ENCODE data around the gene AAK1. TPM values are rescaled to one million over a fixed set of nuclear protein-coding genes. Genes with fewer than 3 reads are reported as not detected.

The AAK1 gene
- total RNA-seq, 3 donors from 2014 or later (not counting 1 experiment from before 2014, with no cell fraction given): 174 to 249 (median 204) TPM

DNA sequence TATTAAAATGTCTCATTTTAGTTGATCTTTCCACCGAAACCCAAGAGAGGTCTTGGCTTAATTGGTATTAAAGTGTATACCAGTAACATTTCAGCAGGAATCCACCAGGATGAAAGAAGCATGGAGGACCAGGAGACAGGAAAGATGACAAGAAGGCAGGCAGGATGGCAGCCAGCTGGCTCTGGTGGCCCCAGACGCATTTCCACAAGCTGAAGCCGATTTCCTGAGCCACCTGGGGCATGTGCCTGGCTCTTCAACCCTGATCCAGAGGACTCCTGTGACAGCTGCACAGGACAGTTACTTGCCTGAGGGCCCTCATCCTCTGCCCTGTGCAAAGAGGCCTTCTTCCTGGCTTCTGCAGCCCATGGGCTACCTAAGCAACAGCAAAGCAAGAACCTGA is 149.4 kb downstream of the AAK1 start:
- no peaks in the 10 kb centered on the region for H3K27me3 Mint-ChIP-seq (ENCODE audit: low read depth in 2 of 2)

GRCh38 chr2:69493268-69493667 is 150.3 kb downstream of the AAK1 start:
- H3K36me3 Mint-ChIP-seq: peaks cover 20% of the 10 kb centered on the region

More for the DNA sequence above, 149.4 kb downstream of the AAK1 start:
- Histone ChIP-seq H3K27ac (ENCODE audit: low read length) (no peak overlapping the region), H3K9me3 (ENCODE audit: control insufficient read depth, insufficient read depth, low read length) (no peaks in the 10 kb centered on the region), H3K4me1 (ENCODE audit: control insufficient read depth, insufficient read depth, low read length) (peaks cover 12% of the 10 kb centered on the region), H3K36me3 (ENCODE audit: control insufficient read depth, insufficient read depth, low read length) (peaks cover 47% of the 10 kb centered on the region), H3K4me3 (ENCODE audit: low read length) (no peak overlapping the region), H3K27me3 (ENCODE audit: control insufficient read depth, insufficient read depth, low read length) (no peaks in the 10 kb centered on the region)
- DNase-seq: no peak
- ATAC-seq: no peak
- H3K4me1 Mint-ChIP-seq: peaks cover 33 to 40% of the 10 kb centered on the region in 2 donors
- peak overlapping the region; percentile 68 to 75 for H3K27ac Mint-ChIP-seq
- TF ChIP-seq, protein P1, sequence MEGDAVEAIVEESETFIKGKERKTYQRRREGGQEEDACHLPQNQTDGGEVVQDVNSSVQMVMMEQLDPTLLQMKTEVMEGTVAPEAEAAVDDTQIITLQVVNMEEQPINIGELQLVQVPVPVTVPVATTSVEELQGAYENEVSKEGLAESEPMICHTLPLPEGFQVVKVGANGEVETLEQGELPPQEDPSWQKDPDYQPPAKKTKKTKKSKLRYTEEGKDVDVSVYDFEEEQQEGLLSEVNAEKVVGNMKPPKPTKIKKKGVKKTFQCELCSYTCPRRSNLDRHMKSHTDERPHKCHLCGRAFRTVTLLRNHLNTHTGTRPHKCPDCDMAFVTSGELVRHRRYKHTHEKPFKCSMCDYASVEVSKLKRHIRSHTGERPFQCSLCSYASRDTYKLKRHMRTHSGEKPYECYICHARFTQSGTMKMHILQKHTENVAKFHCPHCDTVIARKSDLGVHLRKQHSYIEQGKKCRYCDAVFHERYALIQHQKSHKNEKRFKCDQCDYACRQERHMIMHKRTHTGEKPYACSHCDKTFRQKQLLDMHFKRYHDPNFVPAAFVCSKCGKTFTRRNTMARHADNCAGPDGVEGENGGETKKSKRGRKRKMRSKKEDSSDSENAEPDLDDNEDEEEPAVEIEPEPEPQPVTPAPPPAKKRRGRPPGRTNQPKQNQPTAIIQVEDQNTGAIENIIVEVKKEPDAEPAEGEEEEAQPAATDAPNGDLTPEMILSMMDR (IDR thresholded peaks at IDR 0.05): no peak
- H3K4me3 Mint-ChIP-seq: no peak overlapping the region
- H3K9me3 Mint-ChIP-seq: no peaks in the 10 kb centered on the region
- WGBS (ENCODE audit: insufficient coverage): 96% methylated on average over 3 of the region's 3 CpGs
- peaks cover 20% of the 10 kb centered on the region for H3K36me3 Mint-ChIP-seq
- intact Hi-C loops (cut with micrococcal nuclease): no loop called here

DNA sequence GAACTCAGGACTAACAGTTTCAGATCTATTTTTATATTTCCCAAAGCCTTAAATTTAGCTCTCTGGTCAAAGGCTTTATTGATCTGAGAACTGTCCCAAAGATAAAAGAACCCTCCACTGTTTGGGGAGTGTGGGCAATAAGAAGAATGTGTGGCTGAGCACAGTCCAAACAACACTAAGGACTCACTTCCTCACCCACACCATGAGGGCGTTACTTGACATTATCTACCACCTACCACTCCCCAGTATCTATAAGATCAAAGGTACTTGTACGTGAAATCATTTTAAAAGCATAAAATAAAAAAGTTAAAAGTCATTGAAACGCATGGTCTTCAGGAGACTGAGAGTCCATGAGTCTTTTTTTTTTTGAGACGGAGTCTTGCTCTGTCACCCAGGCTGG is 151.7 kb downstream of the AAK1 start:
- Mint-ChIP-seq H3K27ac (peak overlapping the region; percentile 68 to 72), H3K4me3 (peak overlapping the region; percentile 35), H3K4me1 (peaks cover 32% of the 10 kb centered on the region in 2 donors), H3K36me3 (peaks cover 25% of the 10 kb centered on the region), H3K9me3 (no peaks in the 10 kb centered on the region), H3K27me3 (ENCODE audit: low read depth in 2 of 2) (no peaks in the 10 kb centered on the region)
- Histone ChIP-seq H3K27ac (ENCODE audit: low read length) (no peak overlapping the region), H3K36me3 (ENCODE audit: control insufficient read depth, insufficient read depth, low read length) (peaks cover 38% of the 10 kb centered on the region), H3K4me1 (ENCODE audit: control insufficient read depth, insufficient read depth, low read length) (peaks cover 7% of the 10 kb centered on the region), H3K4me3 (ENCODE audit: low read length) (no peak overlapping the region), H3K9me3 (ENCODE audit: control insufficient read depth, insufficient read depth, low read length) (no peaks in the 10 kb centered on the region), H3K27me3 (ENCODE audit: control insufficient read depth, insufficient read depth, low read length) (no peaks in the 10 kb centered on the region)
- WGBS (ENCODE audit: insufficient coverage): 67% methylated on average over 4 of the region's 4 CpGs
- intact Hi-C loops (cut with micrococcal nuclease): no loop called here
- ATAC-seq (peak; percentile 51 to 80 (median 68)), DNase-seq (no peak)
- TF ChIP-seq, protein P1 (IDR thresholded peaks at IDR 0.05): no peak

More at GRCh38 chr2:69493268-69493667, 150.3 kb downstream of the AAK1 start:
- DNase-seq (no peak), ATAC-seq (no peak)
- Mint-ChIP-seq H3K27me3 (ENCODE audit: low read depth in 2 of 2) (no peaks in the 10 kb centered on the region), H3K9me3 (no peaks in the 10 kb centered on the region), H3K27ac (peak overlapping the region; percentile 68 to 75), H3K4me1 (peaks cover 32 to 37% of the 10 kb centered on the region in 2 donors), H3K4me3 (no peak overlapping the region)
- intact Hi-C loops (cut with micrococcal nuclease): no loop called here
- TF ChIP-seq, protein P1 (IDR thresholded peaks at IDR 0.05): no peak
- Histone ChIP-seq H3K27ac (ENCODE audit: low read length) (no peak overlapping the region), H3K4me3 (ENCODE audit: low read length) (no peak overlapping the region), H3K27me3 (ENCODE audit: control insufficient read depth, insufficient read depth, low read length) (no peaks in the 10 kb centered on the region), H3K9me3 (ENCODE audit: control insufficient read depth, insufficient read depth, low read length) (no peaks in the 10 kb centered on the region), H3K4me1 (ENCODE audit: control insufficient read depth, insufficient read depth, low read length) (peaks cover 7% of the 10 kb centered on the region), H3K36me3 (ENCODE audit: control insufficient read depth, insufficient read depth, low read length) (peaks cover 39% of the 10 kb centered on the region)
- WGBS (ENCODE audit: insufficient coverage): 84% methylated on average over 6 of the region's 6 CpGs

GRCh38 chr2:69490486-69490885 is 153.1 kb downstream of the AAK1 start:
- Histone ChIP-seq H3K9me3 (ENCODE audit: control insufficient read depth, insufficient read depth, low read length) (no peaks in the 10 kb centered on the region), H3K27me3 (ENCODE audit: control insufficient read depth, insufficient read depth, low read length) (no peaks in the 10 kb centered on the region), H3K4me1 (ENCODE audit: control insufficient read depth, insufficient read depth, low read length) (peaks cover 7% of the 10 kb centered on the region), H3K4me3 (ENCODE audit: low read length) (no peak overlapping the region), H3K36me3 (ENCODE audit: control insufficient read depth, insufficient read depth, low read length) (peaks cover 40% of the 10 kb centered on the region), H3K27ac (ENCODE audit: low read length) (no peak overlapping the region)
- ATAC-seq (peak; percentile 43 to 63 (median 61)), DNase-seq (peak in 1 of 2 donors; percentile 37)
- no peaks in the 10 kb centered on the region for H3K9me3 Mint-ChIP-seq
- peaks cover 32% of the 10 kb centered on the region in 2 donors for H3K4me1 Mint-ChIP-seq
- H3K27ac Mint-ChIP-seq: peak overlapping the region; percentile 68 to 72
- no peaks in the 10 kb centered on the region for H3K27me3 Mint-ChIP-seq (ENCODE audit: low read depth in 2 of 2)
- H3K36me3 Mint-ChIP-seq: peaks cover 26% of the 10 kb centered on the region
- no peak overlapping the region for H3K4me3 Mint-ChIP-seq
- 100% methylated on average over 1 of the region's 1 CpG for WGBS (ENCODE audit: insufficient coverage)
- TF ChIP-seq, protein P1 (IDR thresholded peaks at IDR 0.05): no peak
- intact Hi-C loops (cut with micrococcal nuclease): no loop called here

All from natural killer cell (primary cell).